ENCODE measurements around the gene TIA1. TPM values are rescaled to one million over a fixed set of nuclear protein-coding genes. Genes with fewer than 3 reads are reported as not detected.
A peak's percentile ranks its signal among the peaks of the same experiment; 100 is the strongest.
"Not testable (repeated sequence)": the region's sequence is repeated elsewhere in the genome, so short reads cannot be mapped to it uniquely, and the experiment has no call there.

The TIA1 gene
- total RNA-seq, 1 donor from 2014 or later: 176 TPM

DNA sequence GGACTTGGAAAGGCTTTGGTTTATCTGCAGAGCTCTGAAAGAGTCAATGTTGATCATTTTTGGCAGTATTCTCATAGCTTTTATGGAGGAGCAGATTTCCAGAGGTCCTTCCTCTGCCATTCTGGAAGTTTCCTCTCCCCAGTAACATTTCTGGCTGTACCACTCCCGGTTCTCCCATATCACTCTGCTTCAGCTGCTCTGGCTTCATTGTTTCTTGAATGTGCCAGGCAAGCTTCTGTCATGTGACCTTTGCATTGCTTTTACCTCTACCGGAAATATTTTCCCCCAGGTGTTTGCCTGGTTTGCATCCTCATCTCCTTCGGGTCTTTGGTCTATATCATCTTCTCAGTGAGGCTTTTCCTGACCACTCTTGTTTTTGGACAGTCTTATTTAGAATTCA, 21.9 kb upstream of the TIA1 start:
- no peaks in the 10 kb centered on the region for H3K9me3 Mint-ChIP-seq (ENCODE audit: unreplicated experiment)

DNA sequence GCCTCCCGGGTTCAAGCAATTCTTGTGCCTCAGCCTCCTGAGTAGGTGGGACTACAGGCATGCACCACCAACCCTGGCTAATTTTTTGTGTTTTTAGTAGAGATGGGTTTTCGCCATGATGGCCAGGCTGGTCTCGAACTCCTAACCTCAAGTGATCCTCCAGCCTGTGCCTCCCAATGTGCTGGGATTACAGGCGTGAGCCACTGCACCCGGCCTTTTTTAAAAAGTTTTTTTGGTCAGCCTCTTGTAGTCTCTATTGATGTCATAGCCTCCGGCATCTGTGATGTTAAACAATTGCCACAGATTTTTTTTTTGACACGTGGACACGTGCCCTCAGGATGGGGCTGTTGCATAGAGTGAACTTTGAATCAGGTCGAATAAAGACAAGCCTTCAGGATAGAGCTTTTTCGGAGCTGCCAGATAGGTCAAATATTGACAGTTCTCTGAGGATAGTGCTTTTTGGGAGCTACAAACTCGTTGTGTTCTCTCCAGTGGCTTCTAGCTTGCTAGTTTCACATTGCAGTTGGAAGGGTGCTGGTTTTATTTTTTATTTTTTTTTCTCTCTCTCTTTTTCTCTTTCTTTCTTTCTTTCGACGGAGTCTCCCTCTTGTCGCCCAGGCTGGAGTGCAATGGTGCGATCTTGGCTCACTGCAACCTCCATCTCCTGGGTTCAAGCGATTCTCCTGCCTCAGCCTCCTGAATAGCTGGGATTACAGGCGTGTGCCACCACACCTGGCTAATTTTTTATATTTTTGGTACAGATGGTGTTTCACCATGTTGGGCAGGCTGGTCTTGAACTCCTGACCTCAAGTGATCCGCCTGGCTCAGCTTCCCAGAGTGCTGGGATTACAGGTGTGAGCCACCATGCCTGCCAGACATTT, 21.2 kb upstream of the TIA1 start:
- H3K9me3 Mint-ChIP-seq (ENCODE audit: unreplicated experiment); H3K4me3 Mint-ChIP-seq (ENCODE audit: unreplicated experiment); H3K4me1 Mint-ChIP-seq (ENCODE audit: unreplicated experiment); H3K27ac Mint-ChIP-seq (ENCODE audit: unreplicated experiment); H3K27me3 Mint-ChIP-seq (ENCODE audit: unreplicated experiment): not testable (repeated sequence)
- peak; percentile 46 for DNase-seq (ENCODE audit: extremely low spot score, unreplicated experiment)
- H3K36me3 Mint-ChIP-seq (ENCODE audit: unreplicated experiment): peaks cover 30% of the 10 kb centered on the region

More for the DNA sequence above, 21.9 kb upstream of the TIA1 start:
- H3K4me3 Mint-ChIP-seq (ENCODE audit: unreplicated experiment): no peak overlapping the region
- peaks cover 34% of the 10 kb centered on the region for H3K36me3 Mint-ChIP-seq (ENCODE audit: unreplicated experiment)
- no peak overlapping the region for H3K27ac Mint-ChIP-seq (ENCODE audit: unreplicated experiment)
- H3K27me3 Mint-ChIP-seq (ENCODE audit: unreplicated experiment): no peaks in the 10 kb centered on the region
- TF ChIP-seq, protein P1, sequence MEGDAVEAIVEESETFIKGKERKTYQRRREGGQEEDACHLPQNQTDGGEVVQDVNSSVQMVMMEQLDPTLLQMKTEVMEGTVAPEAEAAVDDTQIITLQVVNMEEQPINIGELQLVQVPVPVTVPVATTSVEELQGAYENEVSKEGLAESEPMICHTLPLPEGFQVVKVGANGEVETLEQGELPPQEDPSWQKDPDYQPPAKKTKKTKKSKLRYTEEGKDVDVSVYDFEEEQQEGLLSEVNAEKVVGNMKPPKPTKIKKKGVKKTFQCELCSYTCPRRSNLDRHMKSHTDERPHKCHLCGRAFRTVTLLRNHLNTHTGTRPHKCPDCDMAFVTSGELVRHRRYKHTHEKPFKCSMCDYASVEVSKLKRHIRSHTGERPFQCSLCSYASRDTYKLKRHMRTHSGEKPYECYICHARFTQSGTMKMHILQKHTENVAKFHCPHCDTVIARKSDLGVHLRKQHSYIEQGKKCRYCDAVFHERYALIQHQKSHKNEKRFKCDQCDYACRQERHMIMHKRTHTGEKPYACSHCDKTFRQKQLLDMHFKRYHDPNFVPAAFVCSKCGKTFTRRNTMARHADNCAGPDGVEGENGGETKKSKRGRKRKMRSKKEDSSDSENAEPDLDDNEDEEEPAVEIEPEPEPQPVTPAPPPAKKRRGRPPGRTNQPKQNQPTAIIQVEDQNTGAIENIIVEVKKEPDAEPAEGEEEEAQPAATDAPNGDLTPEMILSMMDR (IDR thresholded peaks at IDR 0.05): no peak
- H3K4me1 Mint-ChIP-seq (ENCODE audit: unreplicated experiment): no peaks in the 10 kb centered on the region
- peak; percentile 30 for DNase-seq (ENCODE audit: extremely low spot score, unreplicated experiment)

DNA sequence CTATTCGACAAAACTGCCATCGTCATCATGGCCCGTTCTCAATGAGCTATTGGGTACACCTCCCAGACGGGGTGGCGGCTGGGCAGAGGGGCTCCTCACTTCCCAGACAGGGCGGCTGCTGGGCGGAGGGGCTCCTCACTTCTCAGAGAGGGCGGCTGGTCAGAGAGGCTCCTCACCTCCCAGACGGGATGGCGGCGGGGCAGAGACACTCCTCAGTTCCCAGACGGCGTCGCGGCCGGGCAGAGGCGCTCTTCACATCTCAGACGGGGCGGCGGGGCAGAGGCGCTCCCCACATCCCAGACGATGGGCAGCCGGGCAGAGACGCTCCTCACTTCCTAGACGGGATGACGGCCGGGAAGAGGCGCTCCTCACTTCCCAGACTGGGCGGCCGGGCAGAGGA, 18.5 kb upstream of the TIA1 start:
- not testable (repeated sequence) for H3K4me1 Mint-ChIP-seq (ENCODE audit: unreplicated experiment); H3K27ac Mint-ChIP-seq (ENCODE audit: unreplicated experiment); H3K4me3 Mint-ChIP-seq (ENCODE audit: unreplicated experiment); H3K27me3 Mint-ChIP-seq (ENCODE audit: unreplicated experiment); H3K9me3 Mint-ChIP-seq (ENCODE audit: unreplicated experiment)
- DNase-seq (ENCODE audit: extremely low spot score, unreplicated experiment): peak; percentile 74
- peaks cover 28% of the 10 kb centered on the region for H3K36me3 Mint-ChIP-seq (ENCODE audit: unreplicated experiment)

DNA sequence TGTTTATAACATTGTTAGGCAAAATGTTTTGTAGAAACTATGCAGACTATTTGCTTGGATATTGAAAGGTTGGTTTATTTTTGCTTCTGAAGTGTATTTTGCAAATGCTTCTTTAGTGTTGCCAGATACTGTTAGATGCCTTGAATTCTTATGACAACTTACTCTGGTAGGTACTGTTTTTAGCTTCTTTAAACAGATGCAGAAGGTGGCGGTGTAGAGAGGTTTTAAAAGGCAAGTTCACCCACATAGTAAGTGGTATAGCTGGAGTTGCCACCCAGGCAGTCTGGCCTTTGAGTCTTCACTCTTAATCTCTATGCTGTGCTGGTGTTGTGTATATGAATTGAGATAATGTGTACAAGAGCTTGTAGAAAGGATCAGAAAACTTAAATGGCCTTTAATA, 13.1 kb upstream of the TIA1 start:
- no peaks in the 10 kb centered on the region for H3K27me3 Mint-ChIP-seq (ENCODE audit: unreplicated experiment)
- H3K4me1 Mint-ChIP-seq (ENCODE audit: unreplicated experiment): peaks cover 32% of the 10 kb centered on the region
- H3K36me3 Mint-ChIP-seq (ENCODE audit: unreplicated experiment): peaks cover 25% of the 10 kb centered on the region
- no peak overlapping the region for H3K27ac Mint-ChIP-seq (ENCODE audit: unreplicated experiment)
- no peaks in the 10 kb centered on the region for H3K9me3 Mint-ChIP-seq (ENCODE audit: unreplicated experiment)
- no peak overlapping the region for H3K4me3 Mint-ChIP-seq (ENCODE audit: unreplicated experiment)
- TF ChIP-seq, protein P1 (IDR thresholded peaks at IDR 0.05): no peak
- DNase-seq (ENCODE audit: extremely low spot score, unreplicated experiment): no peak

DNA sequence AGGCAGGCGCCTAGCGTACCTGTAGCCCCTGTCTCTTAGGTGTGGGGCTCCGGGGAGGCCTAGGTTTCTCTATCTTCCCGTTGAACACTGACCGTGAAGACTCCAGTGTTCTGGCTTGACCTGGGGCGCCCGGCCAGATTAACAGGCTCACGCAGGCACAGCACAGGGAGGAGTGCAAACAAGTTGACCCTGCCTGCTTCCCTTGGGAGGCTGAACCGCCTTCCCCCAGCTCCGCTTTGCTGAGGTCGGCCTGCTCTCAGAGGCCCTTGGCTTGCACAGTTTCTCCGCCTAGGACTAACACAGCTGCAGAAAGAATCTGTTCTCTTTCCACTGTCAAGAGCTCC, 10.1 kb upstream of the TIA1 start:
- Mint-ChIP-seq H3K27ac (ENCODE audit: unreplicated experiment) (peak overlapping the region; percentile 79), H3K4me3 (ENCODE audit: unreplicated experiment) (peak overlapping the region; percentile 90), H3K27me3 (ENCODE audit: unreplicated experiment) (no peaks in the 10 kb centered on the region), H3K36me3 (ENCODE audit: unreplicated experiment) (peaks cover 13% of the 10 kb centered on the region), H3K9me3 (ENCODE audit: unreplicated experiment) (no peaks in the 10 kb centered on the region), H3K4me1 (ENCODE audit: unreplicated experiment) (peaks cover 33% of the 10 kb centered on the region)
- peak; percentile 83 for DNase-seq (ENCODE audit: extremely low spot score, unreplicated experiment)
- TF ChIP-seq, protein P1 (IDR thresholded peaks at IDR 0.05): no peak

DNA sequence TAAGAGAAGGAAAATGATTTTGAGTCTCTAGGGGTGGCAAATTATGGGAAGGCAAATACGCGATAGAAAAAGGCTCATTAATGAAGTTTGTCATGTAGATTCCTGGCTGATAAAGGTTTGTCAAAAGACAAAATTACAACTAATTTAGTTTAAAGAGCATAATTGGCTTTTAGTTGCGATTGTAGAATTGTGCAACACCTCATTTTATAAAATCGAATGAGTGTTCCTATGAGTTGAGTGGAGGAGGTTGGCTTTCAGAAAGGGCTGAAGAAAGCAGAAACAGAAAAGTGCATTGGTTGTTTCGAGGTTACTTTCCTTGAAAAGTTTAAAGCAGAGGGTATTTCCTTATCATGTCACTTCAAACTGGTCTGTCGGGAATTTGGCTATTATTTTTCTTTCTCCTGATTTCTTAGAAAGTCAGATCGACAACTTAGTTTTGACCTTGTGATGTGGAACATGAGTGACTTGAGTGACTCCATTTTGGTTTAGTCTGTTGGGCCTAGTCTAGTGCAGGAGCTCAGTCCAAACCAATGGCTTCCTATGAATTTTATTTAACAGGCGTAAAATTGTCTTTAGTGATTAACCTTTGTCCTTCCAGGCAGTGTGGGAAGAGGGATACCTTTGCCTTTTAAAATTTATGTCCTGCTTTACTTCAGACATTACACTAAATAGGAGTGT, 7.3 kb upstream of the TIA1 start:
- H3K4me3 Mint-ChIP-seq (ENCODE audit: unreplicated experiment): peak overlapping the region; percentile 6
- H3K27me3 Mint-ChIP-seq (ENCODE audit: unreplicated experiment): no peaks in the 10 kb centered on the region
- H3K9me3 Mint-ChIP-seq (ENCODE audit: unreplicated experiment): no peaks in the 10 kb centered on the region
- peaks cover 23% of the 10 kb centered on the region for H3K4me1 Mint-ChIP-seq (ENCODE audit: unreplicated experiment)
- H3K36me3 Mint-ChIP-seq (ENCODE audit: unreplicated experiment): peaks cover 2% of the 10 kb centered on the region
- H3K27ac Mint-ChIP-seq (ENCODE audit: unreplicated experiment): no peak overlapping the region
- TF ChIP-seq, protein P1 (IDR thresholded peaks at IDR 0.05): no peak
- no peak for DNase-seq (ENCODE audit: extremely low spot score, unreplicated experiment)

Data from osteocyte (in vitro differentiated cells).